PFSK-1 (cell line): ENCODE measurements around the gene PSMB9.

Source experiments
- POLR2AphosphoS5 ChIP-seq: IDR thresholded peaks from 2 replicates; pipeline ENCODE4 v1.6.1; 2012; ENCODE audit warnings: low read depth, mild to moderate bottlenecking, control low read depth, low read length, moderate library complexity
- REST ChIP-seq, 2 experiments: IDR thresholded peaks; 2 replicates each; pipeline versions ENCODE4 v1.6.1 to v1.8.0; 2011 to 2012; ENCODE audit warnings: low read depth in 2 of 2, low read length in 2 of 2, control low read depth in 1 of 2, inconsistent platforms in 1 of 2, mild to moderate bottlenecking in 1 of 2, moderate library complexity in 1 of 2; ENCODE audit not compliant: insufficient read depth in 1 of 2
- SIN3A ChIP-seq: IDR thresholded peaks from 2 replicates; pipeline ENCODE4 v1.6.1; 2012; ENCODE audit warnings: mild to moderate bottlenecking, low read length, moderate library complexity, borderline replicate concordance; ENCODE audit not compliant: insufficient read depth
- TAF1 ChIP-seq: IDR thresholded peaks from 2 replicates; pipeline ENCODE4 v1.6.1; 2012; ENCODE audit warnings: low read length, control low read depth, borderline replicate concordance; ENCODE audit not compliant: insufficient read depth

GRCh38 chr6:32887616-32888015, 33.6 kb downstream of the PSMB9 start:
- TF ChIP-seq SIN3A, result no peak
- TF ChIP-seq POLR2AphosphoS5, result no peak
- TF ChIP-seq TAF1, result no peak
- TF ChIP-seq REST (IDR thresholded peaks at IDR 0.05; ENCODE audit: insufficient read depth in 1 of 2, low read depth in 2 of 2, low read length in 2 of 2), result no peak
